Calu3 (cell line): Measurements from ENCODE around the gene CAPN11. TPM values are rescaled to one million over a fixed set of nuclear protein-coding genes. Genes with fewer than 3 reads are reported as not detected.

ENCODE experiments used
- BruUV-seq: library from RNA; stranded (reverse); fragments of 400-500 nt; replicated peaks from 2 replicates; lab custom pipeline; 2021; lab: Mats Ljungman, UMichigan
- CTCF ChIA-PET: fragments of 300-600 bp; sonication (Branson Sonifier 250); formaldehyde crosslinking; loops from one replicate; lab custom pipeline; 2022; ENCODE audit warnings: antibody characterized with exemption; lab: Charles Lee
- DNase-seq: peaks from one replicate; pipeline ENCODE4 v3.0.0; 2022
- H3K27ac Mint-ChIP-seq: one replicate; pipeline ENCODE4 v1.8.0; 2022; ENCODE audit warnings: mixed read lengths; ENCODE audit not compliant: unreplicated experiment
- H3K27me3 Mint-ChIP-seq: one replicate; pipeline ENCODE4 v1.8.0; 2022; ENCODE audit warnings: mixed read lengths; ENCODE audit not compliant: unreplicated experiment
- H3K36me3 Mint-ChIP-seq: one replicate; pipeline ENCODE4 v1.8.0; 2022; ENCODE audit warnings: mild to moderate bottlenecking, moderate library complexity, mixed read lengths; ENCODE audit not compliant: insufficient read depth, unreplicated experiment
- H3K4me1 Mint-ChIP-seq: one replicate; pipeline ENCODE4 v1.8.0; 2022; ENCODE audit warnings: mild to moderate bottlenecking, low read depth, mixed read lengths; ENCODE audit not compliant: unreplicated experiment
- H3K4me3 Mint-ChIP-seq: one replicate; pipeline ENCODE4 v1.8.0; 2022; ENCODE audit warnings: mild to moderate bottlenecking, low read depth, moderate library complexity, mixed read lengths; ENCODE audit not compliant: unreplicated experiment
- H3K9me3 Mint-ChIP-seq: one replicate; pipeline ENCODE4 v1.8.0; 2022; ENCODE audit warnings: low read depth, mixed read lengths; ENCODE audit not compliant: unreplicated experiment
- intact Hi-C: fragments of 100-400 bp; cut with micrococcal nuclease; formaldehyde crosslinking; loops from one replicate; pipeline ENCODE4 v1.10.0; 2022; ENCODE audit not compliant: unreplicated experiment
- total RNA-seq: library from RNA; stranded (reverse); gene quantifications from 2 replicates; pipeline ENCODE4 v1.2.3, GENCODE V29; 2022
- TF ChIP-seq, protein P1 (sequence below): fragments of 200-600 bp; IDR thresholded peaks from one replicate; pipeline ENCODE4 v1.8.0; 2022; ENCODE audit warnings: antibody characterized with exemption; ENCODE audit not compliant: unreplicated experiment

The CAPN11 gene
- total RNA-seq, 1 experiment from 2014 or later = not detected

DNA sequence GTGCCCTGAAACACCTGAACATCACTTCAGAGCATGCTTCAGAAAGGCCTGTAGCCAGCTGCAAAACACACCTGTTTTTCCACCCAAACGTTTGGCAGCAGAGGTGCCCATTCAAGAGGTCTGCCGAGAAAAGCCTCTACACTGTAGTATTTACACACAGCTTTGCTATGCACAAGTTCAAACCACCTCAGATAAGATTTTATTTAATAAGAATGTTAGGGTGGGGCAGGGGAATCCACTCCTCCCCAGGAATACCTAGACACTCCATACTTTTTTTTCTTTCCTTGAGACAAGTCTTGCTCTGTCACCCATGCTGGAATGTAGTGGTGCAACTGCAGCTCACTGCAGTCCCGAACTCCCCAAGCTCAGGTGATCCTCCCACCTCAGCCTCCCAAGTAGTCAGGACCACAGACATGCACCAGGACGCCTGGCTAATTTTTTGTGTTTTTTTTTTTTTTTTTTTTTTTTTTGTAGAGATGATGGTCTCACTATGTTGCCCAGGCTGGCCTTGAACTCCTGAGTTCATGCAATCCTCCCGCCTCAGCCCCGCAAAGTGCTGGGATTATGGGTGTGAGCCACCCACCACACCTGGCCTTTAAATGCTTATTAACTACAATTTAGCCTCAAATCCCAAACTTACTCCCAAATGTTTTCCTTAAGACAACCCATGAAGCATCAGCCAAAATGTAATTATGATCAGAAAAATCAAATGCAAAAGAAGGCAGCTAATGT is 41.1 kb upstream of the CAPN11 start:
- peak; percentile 68 for DNase-seq
- H3K9me3 Mint-ChIP-seq = no peaks in the 10 kb centered on the region
- H3K4me1 Mint-ChIP-seq = peaks cover 71% of the 10 kb centered on the region
- H3K27me3 Mint-ChIP-seq = no peaks in the 10 kb centered on the region
- TF ChIP-seq, protein P1, sequence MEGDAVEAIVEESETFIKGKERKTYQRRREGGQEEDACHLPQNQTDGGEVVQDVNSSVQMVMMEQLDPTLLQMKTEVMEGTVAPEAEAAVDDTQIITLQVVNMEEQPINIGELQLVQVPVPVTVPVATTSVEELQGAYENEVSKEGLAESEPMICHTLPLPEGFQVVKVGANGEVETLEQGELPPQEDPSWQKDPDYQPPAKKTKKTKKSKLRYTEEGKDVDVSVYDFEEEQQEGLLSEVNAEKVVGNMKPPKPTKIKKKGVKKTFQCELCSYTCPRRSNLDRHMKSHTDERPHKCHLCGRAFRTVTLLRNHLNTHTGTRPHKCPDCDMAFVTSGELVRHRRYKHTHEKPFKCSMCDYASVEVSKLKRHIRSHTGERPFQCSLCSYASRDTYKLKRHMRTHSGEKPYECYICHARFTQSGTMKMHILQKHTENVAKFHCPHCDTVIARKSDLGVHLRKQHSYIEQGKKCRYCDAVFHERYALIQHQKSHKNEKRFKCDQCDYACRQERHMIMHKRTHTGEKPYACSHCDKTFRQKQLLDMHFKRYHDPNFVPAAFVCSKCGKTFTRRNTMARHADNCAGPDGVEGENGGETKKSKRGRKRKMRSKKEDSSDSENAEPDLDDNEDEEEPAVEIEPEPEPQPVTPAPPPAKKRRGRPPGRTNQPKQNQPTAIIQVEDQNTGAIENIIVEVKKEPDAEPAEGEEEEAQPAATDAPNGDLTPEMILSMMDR = no peak
- H3K36me3 Mint-ChIP-seq = peaks cover 33% of the 10 kb centered on the region
- no TSS peak for BruUV-seq
- intact Hi-C loops = no loop called here
- peak overlapping the region; percentile 10 for H3K4me3 Mint-ChIP-seq
- H3K27ac Mint-ChIP-seq = peak overlapping the region; percentile 70
- CTCF ChIA-PET = interaction anchor here (0.6 to 2.4 kb wide), 10 partner anchors 10 to 743 kb away, joined by 3 to 14 read pairs (median 6); partner anchors contain the start of genes MRPL14 and TMEM63B

DNA sequence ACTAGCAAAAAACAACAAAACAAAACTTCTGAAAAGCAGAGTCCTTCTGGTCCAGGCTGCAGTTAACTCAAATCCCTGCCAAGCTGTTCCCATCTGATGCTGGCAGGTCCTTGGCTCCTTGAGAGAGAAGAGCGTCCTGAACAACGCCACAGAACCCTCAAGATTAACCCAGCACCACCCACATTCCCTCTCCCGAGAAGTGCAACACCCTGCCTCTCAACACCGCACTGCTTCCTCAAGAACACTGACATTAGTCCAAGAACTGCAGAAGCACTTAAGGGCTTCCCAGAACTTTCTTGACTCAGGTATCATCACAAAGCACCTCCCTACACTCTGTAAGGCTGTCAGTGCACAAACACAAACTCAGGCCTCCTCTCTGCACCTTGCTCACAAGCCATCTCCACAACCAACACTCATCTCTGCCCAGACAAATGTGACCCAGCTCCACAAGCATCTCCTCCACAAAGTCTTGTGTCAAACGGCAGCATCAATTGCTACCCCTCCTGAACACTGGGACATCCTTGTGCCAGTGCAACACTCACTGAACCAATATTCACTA is 38.8 kb upstream of the CAPN11 start:
- Mint-ChIP-seq H3K36me3 (peaks cover 28% of the 10 kb centered on the region), H3K27ac (peak overlapping the region; percentile 35), H3K27me3 (no peaks in the 10 kb centered on the region), H3K9me3 (no peaks in the 10 kb centered on the region), H3K4me1 (peaks cover 91% of the 10 kb centered on the region), H3K4me3 (peak overlapping the region; percentile 13)
- no TSS peak for BruUV-seq
- CTCF ChIA-PET = no interaction called here
- intact Hi-C loops = no loop called here
- no peak for DNase-seq
- TF ChIP-seq, protein P1 = no peak

DNA sequence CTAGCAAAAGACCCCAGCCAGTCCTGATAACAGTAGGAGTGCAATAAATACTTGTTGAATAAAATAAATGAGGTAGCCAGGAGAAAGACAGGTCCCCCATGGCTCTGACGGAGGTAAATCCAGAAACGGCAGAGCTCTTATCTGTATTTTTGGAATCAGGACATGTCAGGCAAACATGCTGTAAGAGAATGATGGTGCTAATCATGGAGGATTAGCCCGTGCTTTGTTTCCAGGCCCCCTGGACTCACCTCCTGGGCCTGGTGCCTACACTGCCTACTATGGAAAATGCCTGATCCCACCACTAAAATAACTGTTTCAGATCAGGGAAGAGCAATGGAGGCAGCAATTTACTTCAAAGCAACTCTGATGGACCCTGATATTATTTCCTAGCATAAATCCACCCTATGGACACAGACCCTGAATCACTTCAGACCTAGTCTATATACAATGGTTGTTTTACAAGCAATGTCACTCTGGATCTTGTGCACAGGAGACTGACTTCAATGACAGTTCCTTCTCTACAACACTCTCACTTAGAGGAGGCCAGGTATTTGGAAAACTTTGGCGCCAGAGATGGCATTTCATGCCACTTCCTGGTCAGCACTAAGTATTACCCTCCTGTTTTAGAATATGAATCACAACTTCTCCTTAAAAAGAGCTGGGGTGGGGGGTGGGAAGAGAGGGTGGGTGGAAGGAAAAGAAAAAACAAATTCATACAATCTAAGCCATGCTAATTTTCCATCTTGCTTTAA is 37.8 kb upstream of the CAPN11 start:
- CTCF ChIA-PET = interaction anchor here (0.7 kb wide), 1 partner anchor 912 kb away, joined by 4 read pairs; no protein-coding TSS in a partner anchor
- BruUV-seq = no TSS peak

DNA sequence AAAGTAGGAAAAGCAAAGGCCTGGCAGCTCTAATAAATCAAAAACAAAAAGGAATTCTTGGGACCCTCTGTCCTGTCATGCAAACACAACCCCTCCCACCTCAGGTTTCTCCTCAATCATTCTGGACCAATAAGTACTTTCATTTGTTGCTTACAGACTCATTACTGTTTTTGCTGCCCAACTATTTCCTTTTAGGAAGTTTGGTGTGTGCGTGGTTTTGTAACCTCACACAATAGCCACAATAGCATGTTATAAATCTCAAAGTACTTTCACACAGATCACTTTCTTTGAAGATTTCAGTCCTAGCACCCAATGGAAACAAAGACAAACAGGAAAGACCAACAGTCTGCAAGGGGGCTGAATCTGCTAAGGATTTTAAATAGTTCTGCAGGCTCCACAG is 35.8 kb upstream of the CAPN11 start:
- no peak for DNase-seq
- Mint-ChIP-seq H3K36me3 (peaks cover 40% of the 10 kb centered on the region), H3K9me3 (no peaks in the 10 kb centered on the region), H3K27ac (peak overlapping the region; percentile 24), H3K27me3 (no peaks in the 10 kb centered on the region), H3K4me3 (peak overlapping the region; percentile 24), H3K4me1 (peaks cover 75% of the 10 kb centered on the region)
- CTCF ChIA-PET = interaction anchor here (0.6 kb wide), 1 partner anchor 42 kb away, joined by 3 read pairs; no protein-coding TSS in a partner anchor
- TF ChIP-seq, protein P1 = no peak
- no TSS peak for BruUV-seq
- intact Hi-C loops = no loop called here

More for the DNA sequence above, 37.8 kb upstream of the CAPN11 start:
- no peaks in the 10 kb centered on the region for H3K9me3 Mint-ChIP-seq
- no peak for DNase-seq
- no peak overlapping the region for H3K27ac Mint-ChIP-seq
- H3K36me3 Mint-ChIP-seq = peaks cover 30% of the 10 kb centered on the region
- intact Hi-C loops = no loop called here
- H3K4me3 Mint-ChIP-seq = no peak overlapping the region
- TF ChIP-seq, protein P1 = no peak
- H3K27me3 Mint-ChIP-seq = no peaks in the 10 kb centered on the region
- peaks cover 91% of the 10 kb centered on the region for H3K4me1 Mint-ChIP-seq
